MCF 10A (cell line): Measurements from ENCODE around the gene LRRC2. TPM values are rescaled to one million over a fixed set of nuclear protein-coding genes. Genes with fewer than 3 reads are reported as not detected.
"Not testable (repeated sequence)": the region's sequence is repeated elsewhere in the genome, so short reads cannot be mapped to it uniquely, and the experiment has no call there.

ENCODE experiments used
- BruUV-seq: library from RNA; stranded (reverse); fragments of 400-500 nt; replicated peaks from 2 replicates; lab custom pipeline; 2021; lab: Mats Ljungman, UMichigan
- CTCF ChIA-PET: fragments of 300-600 bp; sonication (Branson Sonifier 250); formaldehyde crosslinking; extraction: SDS; loops from one replicate; lab custom pipeline; 2021; ENCODE audit warnings: antibody characterized with exemption, inconsistent platforms; lab: Yijun Ruan, JAX
- POLR2A ChIA-PET: fragments of 300-600, 350-650 bp; sonication (Branson Sonifier 250); formaldehyde crosslinking; extraction: SDS; loops from one replicate; lab custom pipeline; 2020; ENCODE audit warnings: antibody characterized with exemption, inconsistent platforms; lab: Yijun Ruan, JAX
- DNase-seq: peaks from one replicate; pipeline ENCODE4 v3.0.0-alpha.2; 2018; ENCODE audit not compliant: unreplicated experiment
- H3K27ac Mint-ChIP-seq: one replicate; pipeline ENCODE4 v1.8.0; 2022; ENCODE audit warnings: mild to moderate bottlenecking, low read depth, mixed read lengths; ENCODE audit not compliant: unreplicated experiment
- H3K27me3 Mint-ChIP-seq: one replicate; pipeline ENCODE4 v1.8.0; 2022; ENCODE audit warnings: mixed read lengths; ENCODE audit not compliant: insufficient read depth, unreplicated experiment
- H3K36me3 Mint-ChIP-seq: one replicate; pipeline ENCODE4 v1.8.0; 2022; ENCODE audit warnings: mild to moderate bottlenecking, moderate library complexity, mixed read lengths; ENCODE audit not compliant: insufficient read depth, unreplicated experiment
- H3K4me1 Mint-ChIP-seq: one replicate; pipeline ENCODE4 v1.8.0; 2022; ENCODE audit warnings: mixed read lengths; ENCODE audit not compliant: insufficient read depth, unreplicated experiment
- H3K4me3 Mint-ChIP-seq: one replicate; pipeline ENCODE4 v1.8.0; 2022; ENCODE audit warnings: mild to moderate bottlenecking, moderate library complexity, mixed read lengths; ENCODE audit not compliant: unreplicated experiment
- H3K9me3 Mint-ChIP-seq: one replicate; pipeline ENCODE4 v1.8.0; 2022; ENCODE audit warnings: mixed read lengths; ENCODE audit not compliant: unreplicated experiment
- CTCF ChIP-seq: fragments of 200-600 bp; IDR thresholded peaks from one replicate; pipeline ENCODE4 v1.8.0; 2022; ENCODE audit warnings: antibody characterized with exemption, mild to moderate bottlenecking; ENCODE audit not compliant: unreplicated experiment
- intact Hi-C: fragments of 100-400 bp; cut with micrococcal nuclease; formaldehyde crosslinking; loops from 2 replicates; pipeline ENCODE4 v1.14.1; 2022
- total RNA-seq: library from RNA; stranded (reverse); gene quantifications from 2 replicates; pipeline ENCODE4 v1.2.3, GENCODE V29; 2022

LRRC2 gene
- total RNA-seq, 1 experiment from 2014 or later, result not detected

GRCh38 chr3:46549408-46549904 lies 16.6 kb downstream of the LRRC2 start:
- POLR2A ChIA-PET, result interaction anchor here (0.5 kb wide), 1 partner anchor 69 kb away, joined by 3 read pairs; no protein-coding TSS in a partner anchor
- intact Hi-C loops, result no loop called here
- no peak for TF ChIP-seq CTCF
- Mint-ChIP-seq H3K4me1 (no peaks in the 10 kb centered on the region), H3K4me3 (no peak overlapping the region), H3K27me3 (no peaks in the 10 kb centered on the region), H3K36me3 (no peaks in the 10 kb centered on the region), H3K9me3 (no peaks in the 10 kb centered on the region), H3K27ac (no peak overlapping the region)
- DNase-seq, result no peak
- no TSS peak for BruUV-seq
- CTCF ChIA-PET, result interaction anchor here (0.6 to 2.3 kb wide), 4 partner anchors 9 to 345 kb away, joined by 3 to 7 read pairs (median 3); no protein-coding TSS in a partner anchor

- ChIA-PET POLR2A (interaction anchor here (0.6 kb wide), 1 partner anchor 144 kb away, joined by 3 read pairs; no protein-coding TSS in a partner anchor), CTCF (interaction anchor here (1.2 to 2.3 kb wide), 2 partner anchors 9 to 60 kb away, joined by 3 to 7 read pairs; no protein-coding TSS in a partner anchor)
- BruUV-seq, H3K4me3 Mint-ChIP-seq, H3K4me1 Mint-ChIP-seq, H3K27ac Mint-ChIP-seq, H3K27me3 Mint-ChIP-seq, H3K9me3 Mint-ChIP-seq, DNase-seq, H3K36me3 Mint-ChIP-seq, intact Hi-C loops: not testable (repeated sequence)
These were observed 17.5 kb downstream of the LRRC2 start for GRCh38 chr3:46548611-46549010.

- Mint-ChIP-seq H3K4me1 (peaks cover 6% of the 10 kb centered on the region), H3K27ac (no peak overlapping the region), H3K4me3 (no peak overlapping the region), H3K27me3 (no peaks in the 10 kb centered on the region), H3K9me3 (no peaks in the 10 kb centered on the region), H3K36me3 (no peaks in the 10 kb centered on the region)
- POLR2A ChIA-PET, result no interaction called here
- no TSS peak for BruUV-seq
- intact Hi-C loops, result no loop called here
- CTCF ChIA-PET, result interaction anchor here (0.7 to 0.8 kb wide), 2 partner anchors 57 to 59 kb away, joined by 3 read pairs; no protein-coding TSS in a partner anchor
- no peak for DNase-seq
- no peak for TF ChIP-seq CTCF
These were observed 19.1 kb downstream of the LRRC2 start for GRCh38 chr3:46546896-46547440.

- DNase-seq, result no peak
- CTCF ChIA-PET, result interaction anchor here (0.6 to 0.9 kb wide), 4 partner anchors 38 to 467 kb away, joined by 3 to 6 read pairs (median 4); no protein-coding TSS in a partner anchor
- intact Hi-C loops, result no loop called here
- POLR2A ChIA-PET, result no interaction called here
- no peaks in the 10 kb centered on the region for H3K36me3 Mint-ChIP-seq
- H3K27me3 Mint-ChIP-seq, result no peaks in the 10 kb centered on the region
- TF ChIP-seq CTCF, result no peak
- no peaks in the 10 kb centered on the region for H3K9me3 Mint-ChIP-seq
- H3K27ac Mint-ChIP-seq, result no peak overlapping the region
- peaks cover 6% of the 10 kb centered on the region for H3K4me1 Mint-ChIP-seq
- no peak overlapping the region for H3K4me3 Mint-ChIP-seq
- no TSS peak for BruUV-seq
These were observed 20.1 kb downstream of the LRRC2 start for GRCh38 chr3:46545818-46546630.
